SK-N-SH (cell line): ENCODE data around the gene MAGEH1. TPM values are rescaled to one million over a fixed set of nuclear protein-coding genes. Genes with fewer than 3 reads are reported as not detected.

Experiments
- CTCF ChIA-PET: fragments of 300-600, 350-600 bp; formaldehyde crosslinking; extraction: SDS; loops from one replicate; lab custom pipeline; 2021; lab: Yijun Ruan, JAX
- POLR2A ChIA-PET: fragments of 350-600 bp; sonication (Branson Sonifier 250); formaldehyde crosslinking; extraction: SDS; loops from one replicate; lab custom pipeline; 2020; ENCODE audit warnings: antibody characterized with exemption, inconsistent platforms; lab: Yijun Ruan, JAX
- DNase-seq: peaks from one replicate; pipeline ENCODE4 v3.0.0; 2012
- H2AFZ ChIP-seq: fragments of 200-600 bp; sonication (generic); 2 replicates; pipeline ENCODE4 v1.8.1; 2016; ENCODE audit warnings: antibody characterized with exemption, mild to moderate bottlenecking, low read depth
- H3F3A ChIP-seq: fragments of 200-600 bp; sonication (generic); replicated peaks from 2 replicates; pipeline ENCODE3; 2016; ENCODE audit warnings: antibody characterized with exemption, mild to moderate bottlenecking; ENCODE audit not compliant: insufficient read depth
- H3K27ac ChIP-seq, 2 experiments: fragments of 200-500 bp in 1 of 2; fragments of 200-600 bp in 1 of 2; sonication (Bioruptor generic) in 1 of 2; sonication (generic), shearing (Covaris generic) in 1 of 2; 2 replicates each; pipeline versions ENCODE4 v1.5.1 to v1.6.1; 2014 to 2016; ENCODE audit warnings: low read depth in 2 of 2, inconsistent platforms in 1 of 2, low read length in 1 of 2, mild to moderate bottlenecking in 1 of 2, mixed read lengths in 1 of 2
- H3K27me3 ChIP-seq: fragments of 200-600 bp; sonication (generic), shearing (Covaris generic); 2 replicates; pipeline ENCODE4 v1.6.1; 2016; ENCODE audit warnings: mixed run types; ENCODE audit not compliant: insufficient read depth
- H3K36me3 ChIP-seq, 2 experiments: fragments of 200-500 bp in 1 of 2; fragments of 200-600 bp in 1 of 2; sonication (Bioruptor generic) in 1 of 2; sonication (generic) in 1 of 2; replicated peaks in 1 of 2; 2 replicates each; pipeline versions ENCODE3 to v1.5.1; 2014 to 2016; ENCODE audit warnings: low read length in 1 of 2, mild to moderate bottlenecking in 1 of 2; ENCODE audit not compliant: insufficient read depth in 2 of 2, control insufficient read depth in 1 of 2
- H3K4me1 ChIP-seq, 2 experiments: fragments of 200-500 bp in 1 of 2; fragments of 200-600 bp in 1 of 2; sonication (Bioruptor generic) in 1 of 2; sonication (generic), shearing (Covaris generic) in 1 of 2; 2 replicates each; pipeline versions ENCODE4 v1.5.1 to v1.6.1; 2014 to 2016; ENCODE audit warnings: low read depth in 1 of 2, low read length in 1 of 2, mixed run types in 1 of 2; ENCODE audit not compliant: insufficient read depth in 2 of 2, control insufficient read depth in 1 of 2
- H3K4me2 ChIP-seq: fragments of 200-600 bp; sonication (generic), shearing (Covaris generic); 2 replicates; pipeline ENCODE4 v1.6.1; 2017; ENCODE audit warnings: mixed run types
- H3K4me3 ChIP-seq, 2 experiments: fragments of 200-500 bp in 1 of 2; fragments of 200-600 bp in 1 of 2; sonication (Bioruptor generic) in 1 of 2; sonication (generic), shearing (Covaris generic) in 1 of 2; 2 replicates each; pipeline versions ENCODE4 v1.5.1 to v1.8.1; 2014 to 2016; ENCODE audit warnings: low read depth in 2 of 2, inconsistent platforms in 1 of 2, low read length in 1 of 2, mild to moderate bottlenecking in 1 of 2, mixed read lengths in 1 of 2, moderate library complexity in 1 of 2
- H3K79me2 ChIP-seq: fragments of 200-600 bp; sonication (generic); 2 replicates; pipeline ENCODE4 v1.8.1; 2017; ENCODE audit warnings: mild to moderate bottlenecking; ENCODE audit not compliant: insufficient read depth
- H3K9ac ChIP-seq: fragments of 200-600 bp; sonication (generic); 2 replicates; pipeline ENCODE4 v1.6.1; 2017; ENCODE audit warnings: mixed run types
- H3K9me2 ChIP-seq: fragments of 200-600 bp; sonication (generic); 2 replicates; pipeline ENCODE4 v1.6.1; 2017; ENCODE audit warnings: mixed run types
- H3K9me3 ChIP-seq: fragments of 200-600 bp; sonication (generic); 2 replicates; pipeline ENCODE4 v1.6.1; 2017; ENCODE audit warnings: mixed run types, mild to moderate bottlenecking, moderate library complexity
- H4K20me1 ChIP-seq: fragments of 200-600 bp; sonication (generic); 2 replicates; pipeline ENCODE4 v1.6.1; 2017; ENCODE audit warnings: mild to moderate bottlenecking, mixed run types; ENCODE audit not compliant: insufficient read depth
- CTCF ChIP-seq: fragments of 200-600 bp; sonication (generic); IDR thresholded peaks from 2 replicates; pipeline ENCODE4 v1.6.1; 2017; ENCODE audit warnings: antibody characterized with exemption, mild to moderate bottlenecking, moderate library complexity
- FOXM1 ChIP-seq: IDR thresholded peaks from 2 replicates; pipeline ENCODE4 v1.4.0; 2012; ENCODE audit warnings: low read depth, mild to moderate bottlenecking
- GABPA ChIP-seq: IDR thresholded peaks from 2 replicates; pipeline ENCODE4 v1.4.0; 2012; ENCODE audit warnings: low read depth, mild to moderate bottlenecking
- JUND ChIP-seq: IDR thresholded peaks from 2 replicates; pipeline ENCODE4 v1.4.0; 2012
- NRF1 ChIP-seq: IDR thresholded peaks from 2 replicates; pipeline ENCODE4 v1.6.1; 2012; ENCODE audit warnings: low read depth, mild to moderate bottlenecking, low read length
- POLR2AphosphoS5 ChIP-seq: IDR thresholded peaks from 2 replicates; pipeline ENCODE4 v1.6.1; 2012; ENCODE audit warnings: low read depth, low read length
- RAD21 ChIP-seq: IDR thresholded peaks from 2 replicates; pipeline ENCODE4 v1.6.1; 2012; ENCODE audit warnings: mild to moderate bottlenecking, low read length
- RCOR1 ChIP-seq: fragments of 150-350 bp; IDR thresholded peaks from 2 replicates; pipeline ENCODE4 v1.6.1; 2017; ENCODE audit warnings: antibody characterized with exemption, low read length
- RXRA ChIP-seq: IDR thresholded peaks from 2 replicates; pipeline ENCODE4 v1.4.0; 2012; ENCODE audit warnings: low read depth, mild to moderate bottlenecking, borderline replicate concordance
- TEAD4 ChIP-seq: IDR thresholded peaks from 2 replicates; pipeline ENCODE4 v1.4.0; 2012; ENCODE audit warnings: mild to moderate bottlenecking, borderline replicate concordance; ENCODE audit not compliant: insufficient read depth
- YY1 ChIP-seq: IDR thresholded peaks from 2 replicates; pipeline ENCODE4 v1.4.0; 2012; ENCODE audit warnings: low read depth, mild to moderate bottlenecking
- WGBS: methylation state at CpG from one replicate; pipeline ENCODE4 v1.1.6; 2017; ENCODE audit warnings: low lambda C conversion rate; 5-methylcytosine and 5-hydroxymethylcytosine counted together
- polyA plus RNA-seq, 3 experiments: library from polyadenylated mRNA; depleted of rRNA; stranded (reverse); fragments of >200 nt; gene quantifications; 2 replicates each; pipeline ENCODE4 v1.2.3, GENCODE V29; 2012
- small RNA-seq, 7 experiments: library from RNA; depleted of rRNA; stranded (forward); fragments of <200 nt; gene quantifications; one replicate each; pipeline ENCODE3, GENCODE V24; 2012

Gene MAGEH1
- polyA plus RNA-seq, 1 of the 3 experiments (the other 2 are of a cell fraction): 19.7 TPM

DNA sequence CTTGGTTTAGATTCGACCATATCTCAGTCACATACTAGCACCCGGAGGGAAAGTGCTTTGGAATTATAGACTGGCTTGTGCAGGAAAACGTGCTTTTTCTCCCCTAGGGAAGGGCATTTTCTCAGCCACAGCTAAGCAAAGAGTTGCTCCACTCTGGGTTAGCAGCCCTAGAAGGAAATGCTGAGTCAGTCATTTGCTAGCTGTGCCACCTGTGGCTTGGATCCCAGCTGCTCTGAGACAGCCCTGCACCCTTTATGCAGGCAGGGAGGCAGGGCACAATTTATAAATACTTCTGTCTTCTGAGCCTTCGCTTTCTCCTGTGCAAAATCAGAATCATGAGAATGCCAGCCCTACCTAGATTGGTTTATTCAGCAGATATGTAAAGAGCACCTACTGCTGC is 39.0 kb downstream of the MAGEH1 start:
- ChIA-PET CTCF (no interaction called here), POLR2A (no interaction called here)
- no peaks in the 10 kb centered on the region for H3K36me3 ChIP-seq
- no peaks in the 10 kb centered on the region for H3F3A ChIP-seq
- WGBS: 38% methylated on average over 4 of the region's 4 CpGs
- DNase-seq: no peak
- H3K9ac ChIP-seq: no peak overlapping the region
- H3K27me3 ChIP-seq: no peaks in the 10 kb centered on the region; the same call in 1 of the 2 replicates
- H4K20me1 ChIP-seq: no peaks in the 10 kb centered on the region
- H3K4me2 ChIP-seq: no peak overlapping the region
- H3K79me2 ChIP-seq: no peaks in the 10 kb centered on the region
- no peak for TF ChIP-seq RCOR1
- no peak for TF ChIP-seq RAD21
- no peak for TF ChIP-seq TEAD4
- TF ChIP-seq GABPA: no peak
- TF ChIP-seq POLR2AphosphoS5: no peak
- no peak for TF ChIP-seq CTCF
- TF ChIP-seq JUND: no peak
- TF ChIP-seq NRF1: no peak
- no peak for TF ChIP-seq YY1
- no peak for TF ChIP-seq RXRA
- no peak for TF ChIP-seq FOXM1
- no peak overlapping the region for H3K27ac ChIP-seq
- H3K9me3 ChIP-seq: no peaks in the 10 kb centered on the region
- H2AFZ ChIP-seq: no peak overlapping the region
- no peaks in the 10 kb centered on the region for H3K9me2 ChIP-seq
- H3K4me1 ChIP-seq: no peaks in the 10 kb centered on the region; a peak in 1 of 4 replicates
- no peak overlapping the region for H3K4me3 ChIP-seq

Small RNA genes lying within 50 kb of the gene (small RNA-seq; reads per million reads assigned to genes)
- gene MIR4536-2: 0 reads per million in 7 experiments

Other genes with a start within 250 kb of the MAGEH1 start
- gene PAGE5, start 231.8 kb upstream of the MAGEH1 start, polyA plus RNA-seq (2012; rRNA removed): 5.1 and 7.1 TPM in 2 replicates
- gene PAGE3, start 187.2 kb upstream of the MAGEH1 start, polyA plus RNA-seq (2012; rRNA removed): not detected in 2 replicates
- 0.36 and 0.70 TPM in 2 replicates for gene USP51, start 37.7 kb downstream of the MAGEH1 start, polyA plus RNA-seq (2012; rRNA removed)
- 3.4 and 6.3 TPM in 2 replicates for gene FOXR2, start 171.3 kb downstream of the MAGEH1 start, polyA plus RNA-seq (2012; rRNA removed)